ENCODE results near the gene ATXN1L. TPM values are rescaled to one million over a fixed set of nuclear protein-coding genes. Genes with fewer than 3 reads are reported as not detected.
A peak's percentile ranks its signal among the peaks of the same experiment; 100 is the strongest.
"Not testable (repeated sequence)": the region's sequence is repeated elsewhere in the genome, so short reads cannot be mapped to it uniquely, and the experiment has no call there.

Gene ATXN1L
- total RNA-seq, 1 donor from 2014 or later = 30.0 TPM

DNA sequence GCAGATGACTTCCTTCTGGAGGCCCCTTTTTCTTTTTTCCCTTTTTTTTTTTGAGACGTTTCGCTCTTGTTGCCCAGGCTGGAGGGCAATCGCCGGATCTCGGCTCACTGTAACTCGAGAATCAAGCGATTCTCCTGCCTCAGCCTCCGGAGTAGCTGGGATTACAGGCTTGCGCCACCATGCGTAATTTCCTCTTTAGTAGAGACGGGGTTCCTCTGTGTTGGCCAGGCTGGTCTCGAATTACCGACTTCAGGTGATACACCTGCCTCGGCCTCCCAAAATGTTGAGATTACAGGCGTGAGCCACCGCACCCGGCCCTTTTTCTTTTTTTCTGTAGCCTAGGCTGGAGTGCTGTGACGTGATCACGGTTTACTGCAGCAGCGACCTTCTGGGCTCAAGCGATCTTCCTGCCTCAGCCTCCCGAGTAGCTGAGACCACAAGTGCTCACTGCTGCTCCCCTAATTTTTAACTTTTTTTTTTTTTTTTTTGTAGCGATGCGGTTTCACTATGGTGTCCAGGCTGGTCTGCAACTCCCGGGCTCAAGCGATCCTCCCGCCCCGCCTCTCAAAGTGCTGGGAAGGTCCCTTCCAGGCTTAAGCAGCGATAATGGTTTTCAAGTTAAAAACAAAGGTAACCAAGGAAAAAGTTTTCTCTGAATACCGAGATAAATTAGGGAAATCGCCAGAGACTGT lies 48.6 kb downstream of the ATXN1L start:
- DNase-seq (ENCODE audit: low spot score) = peak; percentile 44

- DNase-seq (ENCODE audit: low spot score) = peak; percentile 98
These were observed 49.3 kb downstream of the ATXN1L start, which contains the start of gene IST1 for GRCh38 chr16:71894921-71895678. Gene IST1, plus strand, starts transcription at chr16:71895531. Its CDS starts 20,110 bp downstream, at chr16:71915641.

- DNase-seq (ENCODE audit: low spot score) = peak; percentile 24
These were observed 50.0 kb downstream of the ATXN1L start for GRCh38 chr16:71895679-71896365.

GRCh38 chr16:71896764-71897368 lies 51.1 kb downstream of the ATXN1L start:
- no peak for DNase-seq (ENCODE audit: low spot score)

GRCh38 chr16:71899171-71899570 lies 53.4 kb downstream of the ATXN1L start:
- no peak for DNase-seq (ENCODE audit: low spot score)

- DNase-seq (ENCODE audit: low spot score) = no peak
These were observed 57.0 kb downstream of the ATXN1L start for GRCh38 chr16:71902656-71903365.

DNA sequence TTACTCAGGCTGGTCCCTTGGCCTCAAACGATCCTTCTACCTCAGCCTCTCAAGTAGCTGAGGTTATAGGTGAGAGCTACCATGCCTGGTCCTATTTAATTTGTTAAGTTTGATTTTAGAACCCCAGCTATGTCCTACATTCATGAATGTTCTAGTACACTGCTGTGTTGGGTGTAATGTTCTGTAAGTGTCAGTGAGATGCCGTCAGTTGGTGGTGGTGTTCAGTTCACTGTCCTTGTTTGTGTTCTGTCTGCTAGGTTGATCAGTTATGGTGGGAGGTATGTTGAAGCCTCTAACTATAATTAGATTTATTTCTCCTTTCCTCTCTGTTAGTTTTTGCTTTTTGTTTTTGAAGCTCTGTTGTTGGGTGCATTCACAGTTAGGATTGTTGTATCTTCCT lies 57.8 kb downstream of the ATXN1L start:
- DNase-seq (ENCODE audit: low spot score) = no peak

DNA sequence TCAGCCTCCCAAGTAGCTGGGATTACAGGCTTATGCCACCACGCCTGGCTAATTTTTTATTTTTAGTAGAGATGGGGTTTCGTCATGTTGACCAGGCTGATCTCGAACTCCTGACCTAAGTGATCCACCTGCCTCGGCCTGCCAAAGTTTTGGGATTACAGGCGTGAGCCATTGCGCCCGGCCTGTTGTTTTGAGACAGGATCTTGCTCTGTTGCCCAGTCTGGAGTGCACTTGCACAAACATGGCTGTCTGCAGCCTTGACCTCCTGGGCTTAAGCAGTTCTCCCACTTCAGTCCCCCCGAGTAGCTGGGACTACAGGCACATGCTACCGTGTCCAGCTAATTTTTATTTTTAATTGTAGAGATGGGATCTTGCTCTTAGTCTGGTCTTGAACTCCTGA lies 58.5 kb downstream of the ATXN1L start:
- DNase-seq (ENCODE audit: low spot score) = no peak

DNA sequence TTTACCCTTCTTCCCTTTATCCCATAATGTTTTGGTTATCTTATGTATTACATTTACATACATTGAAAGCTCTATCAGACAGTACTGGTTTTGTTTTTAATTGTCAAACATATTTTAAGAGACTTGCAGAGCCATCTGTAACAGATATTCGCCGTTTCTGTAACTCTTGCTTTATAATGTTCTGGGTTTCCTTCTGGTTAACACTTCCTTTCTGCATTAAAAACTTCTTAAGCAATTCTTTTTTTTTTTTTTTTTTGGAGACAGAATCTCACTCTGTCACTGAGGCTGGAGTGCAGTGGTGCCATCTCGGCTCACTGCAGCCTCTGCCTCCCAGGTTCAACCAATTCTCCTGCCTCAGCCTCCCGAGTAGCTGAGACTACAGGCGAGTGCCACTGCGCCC lies 60.0 kb downstream of the ATXN1L start:
- DNase-seq (ENCODE audit: low spot score) = not testable (repeated sequence)

Other genes with a start within 250 kb of the ATXN1L start
- 28.8 TPM for gene MARVELD3, start 219.8 kb upstream of the ATXN1L start, total RNA-seq
- 10.1 TPM for gene PHLPP2, start 121.3 kb upstream of the ATXN1L start, total RNA-seq
- 98.1 TPM for gene AP1G1, start 37.1 kb upstream of the ATXN1L start, total RNA-seq
- gene ZNF821, start 38.2 kb downstream of the ATXN1L start, total RNA-seq = 9.3 TPM
- 225 TPM for gene IST1, start 49.6 kb downstream of the ATXN1L start, total RNA-seq
- 0.17 TPM for gene PKD1L3, start 154.4 kb downstream of the ATXN1L start, total RNA-seq
- gene DHODH, start 162.8 kb downstream of the ATXN1L start, total RNA-seq = 5.8 TPM
- gene HP, start 208.5 kb downstream of the ATXN1L start, total RNA-seq = 27.5 TPM
- 0.43 TPM for gene HPR, start 217.2 kb downstream of the ATXN1L start, total RNA-seq
- 14.0 TPM for gene TXNL4B, start 247.6 kb downstream of the ATXN1L start, total RNA-seq
- gene DHX38, start 247.9 kb downstream of the ATXN1L start, total RNA-seq = 55.7 TPM